KMS-11 (cell line): ENCODE results near the gene KLRG1.

Experiments used
- H2AFZ ChIP-seq: fragments of 200-600 bp; sonication (generic); 2 replicates; pipeline ENCODE4 v1.6.1; 2016; ENCODE audit warnings: antibody characterized with exemption, mixed run types, low read depth
- H3K27ac ChIP-seq: fragments of 200-600 bp; sonication (generic); 2 replicates; pipeline ENCODE4 v1.6.1; 2016; ENCODE audit warnings: mild to moderate bottlenecking, mixed run types
- H3K27me3 ChIP-seq: fragments of 200-600 bp; sonication (generic); 2 replicates; pipeline ENCODE4 v1.6.1; 2017; ENCODE audit warnings: mild to moderate bottlenecking, low read depth, mixed run types, moderate library complexity; ENCODE audit not compliant: insufficient read depth
- H3K36me3 ChIP-seq: fragments of 200-600 bp; sonication (generic); 2 replicates; pipeline ENCODE4 v1.6.1; 2017; ENCODE audit warnings: mild to moderate bottlenecking, mixed run types; ENCODE audit not compliant: insufficient read depth
- H3K4me1 ChIP-seq: fragments of 200-600 bp; sonication (generic); 2 replicates; pipeline ENCODE4 v1.6.1; 2016; ENCODE audit warnings: mild to moderate bottlenecking, low read depth, mixed run types; ENCODE audit not compliant: poor library complexity, severe bottlenecking
- H3K4me2 ChIP-seq: fragments of 200-600 bp; sonication (generic); 2 replicates; pipeline ENCODE4 v1.7.0; 2016; ENCODE audit warnings: mild to moderate bottlenecking, mixed run types
- H3K4me3 ChIP-seq: fragments of 200-600 bp; sonication (generic); IDR thresholded peaks from 2 replicates; pipeline ENCODE4 v1.6.1; 2017; ENCODE audit warnings: low read depth, low read length, mixed read lengths; ENCODE audit not compliant: insufficient read depth
- H3K79me2 ChIP-seq: fragments of 200-600 bp; sonication (generic); 2 replicates; pipeline ENCODE4 v1.6.1; 2016; ENCODE audit warnings: low read depth, mixed run types; ENCODE audit not compliant: insufficient read depth
- H3K9ac ChIP-seq: fragments of 200-600 bp; sonication (generic); 2 replicates; pipeline ENCODE4 v1.6.1; 2016; ENCODE audit warnings: mild to moderate bottlenecking, mixed run types
- H4K20me1 ChIP-seq: fragments of 200-600 bp; sonication (generic); 2 replicates; pipeline ENCODE4 v1.6.1; 2016; ENCODE audit warnings: mild to moderate bottlenecking, mixed run types; ENCODE audit not compliant: insufficient read depth
- CTCF ChIP-seq: fragments of 200-600 bp; sonication (generic); conservative IDR thresholded peaks from 2 replicates; pipeline ENCODE4 v1.6.1; 2017; ENCODE audit warnings: low read depth, mild to moderate bottlenecking, antibody characterized with exemption, low read length, moderate library complexity, mixed read lengths

Gene KLRG1

GRCh38 chr12:9032202-9032964 is 43.0 kb downstream of the KLRG1 start:
- Histone ChIP-seq H3K9ac (no peak overlapping the region), H4K20me1 (no peaks in the 10 kb centered on the region)
- TF ChIP-seq CTCF = no peak

GRCh38 chr12:9033265-9033887 is 44.0 kb downstream of the KLRG1 start:
- no peak overlapping the region for H3K4me3 ChIP-seq
- no peak overlapping the region for H3K27ac ChIP-seq
- no peaks in the 10 kb centered on the region for H4K20me1 ChIP-seq
- no peak for TF ChIP-seq CTCF
- H2AFZ ChIP-seq = no peak overlapping the region
- H3K9ac ChIP-seq = no peak overlapping the region
- H3K27me3 ChIP-seq = no peaks in the 10 kb centered on the region
- no peaks in the 10 kb centered on the region for H3K4me1 ChIP-seq
- H3K4me2 ChIP-seq = no peak overlapping the region
- no peaks in the 10 kb centered on the region for H3K36me3 ChIP-seq
- H3K79me2 ChIP-seq = no peaks in the 10 kb centered on the region

More at GRCh38 chr12:9032202-9032964, 43.0 kb downstream of the KLRG1 start:
- H3K27ac ChIP-seq = no peak overlapping the region
- H3K27me3 ChIP-seq = no peaks in the 10 kb centered on the region
- H2AFZ ChIP-seq = no peak overlapping the region
- no peaks in the 10 kb centered on the region for H3K79me2 ChIP-seq
- H3K36me3 ChIP-seq = no peaks in the 10 kb centered on the region
- H3K4me3 ChIP-seq = no peak overlapping the region
- no peak overlapping the region for H3K4me2 ChIP-seq
- no peaks in the 10 kb centered on the region for H3K4me1 ChIP-seq

- Histone ChIP-seq H3K4me1 (no peaks in the 10 kb centered on the region), H3K36me3 (no peaks in the 10 kb centered on the region), H3K4me2 (no peak overlapping the region), H3K27ac (no peak overlapping the region), H2AFZ (no peak overlapping the region), H3K27me3 (no peaks in the 10 kb centered on the region), H3K9ac (no peak overlapping the region), H3K79me2 (no peaks in the 10 kb centered on the region), H3K4me3 (no peak overlapping the region), H4K20me1 (no peaks in the 10 kb centered on the region)
- no peak for TF ChIP-seq CTCF
These were observed 44.7 kb downstream of the KLRG1 start for GRCh38 chr12:9034095-9034494.

GRCh38 chr12:9036227-9036626 is 46.9 kb downstream of the KLRG1 start:
- Histone ChIP-seq H3K79me2 (no peaks in the 10 kb centered on the region), H3K36me3 (no peaks in the 10 kb centered on the region), H3K9ac (no peak overlapping the region), H2AFZ (no peak overlapping the region), H3K27me3 (no peaks in the 10 kb centered on the region), H3K4me1 (no peaks in the 10 kb centered on the region), H4K20me1 (no peaks in the 10 kb centered on the region), H3K4me3 (no peak overlapping the region), H3K4me2 (no peak overlapping the region), H3K27ac (no peak overlapping the region)
- TF ChIP-seq CTCF = no peak
